RWPE2 (cell line): ENCODE data around the gene TWIST1.

Source experiments
- ATAC-seq: fragments of 200-7000 bp; cut with Tn5 transposase; 3 replicates; pipeline ENCODE4 v1.9.1; 2021; ENCODE audit warnings: low read depth
- DNase-seq: peaks from one replicate; pipeline ENCODE4 v3.0.0-alpha.2; 2020; ENCODE audit warnings: low spot score
- H3K27ac ChIP-seq: fragments of 450-650 bp; 2 replicates; pipeline ENCODE4 v1.5.1; 2017; ENCODE audit warnings: mild to moderate bottlenecking; ENCODE audit not compliant: poor library complexity, severe bottlenecking
- H3K27me3 ChIP-seq: fragments of 250-450 bp; sonication (Bioruptor Pico); 2 replicates; pipeline ENCODE4 v1.5.1; 2021; ENCODE audit warnings: mild to moderate bottlenecking, moderate library complexity; ENCODE audit not compliant: insufficient read depth, poor library complexity, severe bottlenecking
- H3K36me3 ChIP-seq: fragments of 250-450 bp; sonication (Bioruptor Pico); 2 replicates; pipeline ENCODE4 v1.5.1; 2020; ENCODE audit warnings: low read depth, mild to moderate bottlenecking, moderate library complexity
- H3K4me1 ChIP-seq: fragments of 250-450 bp; sonication (Bioruptor Pico); 2 replicates; pipeline ENCODE4 v1.5.1; 2021; ENCODE audit warnings: mild to moderate bottlenecking, moderate library complexity; ENCODE audit not compliant: insufficient read depth, poor library complexity, severe bottlenecking
- H3K4me3 ChIP-seq: fragments of 250-450 bp; sonication (Bioruptor Pico); 2 replicates; pipeline ENCODE4 v1.5.1; 2021; ENCODE audit warnings: mild to moderate bottlenecking, moderate library complexity; ENCODE audit not compliant: severe bottlenecking
- H3K9me3 ChIP-seq: fragments of 250-450 bp; sonication (Bioruptor Pico); 2 replicates; pipeline ENCODE4 v1.5.1; 2021; ENCODE audit warnings: mild to moderate bottlenecking, moderate library complexity; ENCODE audit not compliant: severe bottlenecking
- CTCF ChIP-seq: fragments of 450-650 bp; IDR thresholded peaks from one replicate; pipeline ENCODE4 v1.5.1; 2017; ENCODE audit warnings: mild to moderate bottlenecking, moderate library complexity; ENCODE audit not compliant: poor library complexity, severe bottlenecking

TWIST1 gene

GRCh38 chr7:19144661-19145433, 27.4 kb upstream of the TWIST1 start, which contains the start of gene FERD3L:
TSS of gene FERD3L (minus strand) at chr7:19145421. CDS start at chr7:19145362, 59 bp downstream.
- H3K4me3 ChIP-seq, result no peak within 1 kb of the TSS
- no peaks in the 10 kb centered on the region for H3K9me3 ChIP-seq
- ATAC-seq (0 out of 3 replicates have a peak, but pooled peaks have one; percentile 17), DNase-seq (peak; percentile 31)
- no peak within 1 kb of the TSS for H3K27ac ChIP-seq
- H3K36me3 ChIP-seq, result no peaks in the 10 kb centered on the region
- H3K4me1 ChIP-seq, result no peaks in the 10 kb centered on the region
- TF ChIP-seq CTCF, result no peak
- peaks cover 69% of the 10 kb centered on the region for H3K27me3 ChIP-seq

GRCh38 chr7:19143881-19144574, 26.6 kb upstream of the TWIST1 start:
- TF ChIP-seq CTCF, result no peak
- H3K4me1 ChIP-seq, result no peaks in the 10 kb centered on the region
- H3K27me3 ChIP-seq, result peaks cover 69% of the 10 kb centered on the region
- no peak overlapping the region for H3K4me3 ChIP-seq
- peak; percentile 22 for DNase-seq
- H3K9me3 ChIP-seq, result no peaks in the 10 kb centered on the region
- no peak for ATAC-seq
- no peaks in the 10 kb centered on the region for H3K36me3 ChIP-seq
- no peak overlapping the region for H3K27ac ChIP-seq

- DNase-seq (no peak), ATAC-seq (no peak)
- Histone ChIP-seq H3K36me3 (no peaks in the 10 kb centered on the region), H3K27me3 (peaks cover 44% of the 10 kb centered on the region), H3K9me3 (no peaks in the 10 kb centered on the region), H3K27ac (no peak overlapping the region), H3K4me3 (no peak overlapping the region), H3K4me1 (no peaks in the 10 kb centered on the region)
- no peak for TF ChIP-seq CTCF
Measured at GRCh38 chr7:19139706-19140327, 22.4 kb upstream of the TWIST1 start.

- Histone ChIP-seq H3K4me3 (no peak overlapping the region), H3K36me3 (no peaks in the 10 kb centered on the region)
Measured at GRCh38 chr7:19133886-19134285, 16.4 kb upstream of the TWIST1 start.

More at GRCh38 chr7:19133886-19134285, 16.4 kb upstream of the TWIST1 start:
- DNase-seq, result no peak
- Histone ChIP-seq H3K27ac (no peak overlapping the region), H3K4me1 (no peaks in the 10 kb centered on the region), H3K9me3 (no peaks in the 10 kb centered on the region), H3K27me3 (peaks cover 6% of the 10 kb centered on the region)
- no peak for ATAC-seq
- no peak for TF ChIP-seq CTCF
